Germinal center (tissue), 1 donor: ENCODE data around the gene EDRF1.
"Not testable (repeated sequence)": the region's sequence is repeated elsewhere in the genome, so short reads cannot be mapped to it uniquely, and the experiment has no call there.

Source experiments
- DNase-seq: peaks from one replicate; pipeline ENCODE4 v3.0.0; 2012; ENCODE audit warnings: mixed read lengths, low spot score

EDRF1 gene

DNA sequence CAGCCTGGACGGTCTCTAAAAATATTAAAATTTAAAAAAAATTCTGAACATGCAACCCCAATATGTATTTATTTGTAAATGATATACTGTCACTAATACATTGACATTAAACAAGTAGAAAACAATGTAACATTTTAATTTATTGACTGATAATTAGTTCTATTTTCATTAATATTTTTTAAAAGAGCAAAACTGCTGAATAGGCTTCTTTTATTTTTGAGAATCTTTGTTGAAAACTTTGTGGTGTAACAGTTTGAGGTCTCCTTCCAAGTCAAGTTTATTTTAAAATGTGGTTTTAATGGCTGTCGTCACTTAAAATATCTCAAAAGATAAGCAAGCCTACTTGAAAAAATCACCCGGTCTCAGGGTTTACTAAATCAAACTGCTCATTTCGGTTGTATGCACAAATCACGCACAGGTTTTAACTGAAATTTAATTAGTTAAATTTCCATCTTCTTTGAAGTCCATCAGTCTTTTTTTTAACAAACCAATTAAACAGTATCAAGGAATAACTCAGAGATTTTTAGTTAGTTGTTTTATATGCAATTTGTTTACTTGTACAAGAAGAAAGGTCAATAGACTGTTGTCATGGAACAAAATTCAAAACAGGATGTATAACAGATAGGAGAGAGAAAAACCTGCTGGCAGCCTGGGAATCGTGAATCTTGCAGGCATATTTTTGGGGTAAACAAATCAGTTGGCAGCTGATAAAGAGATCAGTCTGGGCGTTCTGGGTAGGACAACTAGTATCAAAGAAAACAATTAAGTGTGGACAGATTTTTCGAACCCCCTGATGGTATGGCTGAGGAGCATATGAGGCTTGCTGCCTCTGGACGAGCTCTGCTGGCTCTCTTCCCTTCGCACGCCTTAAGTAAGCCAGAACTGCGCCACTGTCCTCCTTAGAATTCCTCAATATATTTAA, 9.7 kb upstream of the EDRF1 start:
- no peak for DNase-seq

DNA sequence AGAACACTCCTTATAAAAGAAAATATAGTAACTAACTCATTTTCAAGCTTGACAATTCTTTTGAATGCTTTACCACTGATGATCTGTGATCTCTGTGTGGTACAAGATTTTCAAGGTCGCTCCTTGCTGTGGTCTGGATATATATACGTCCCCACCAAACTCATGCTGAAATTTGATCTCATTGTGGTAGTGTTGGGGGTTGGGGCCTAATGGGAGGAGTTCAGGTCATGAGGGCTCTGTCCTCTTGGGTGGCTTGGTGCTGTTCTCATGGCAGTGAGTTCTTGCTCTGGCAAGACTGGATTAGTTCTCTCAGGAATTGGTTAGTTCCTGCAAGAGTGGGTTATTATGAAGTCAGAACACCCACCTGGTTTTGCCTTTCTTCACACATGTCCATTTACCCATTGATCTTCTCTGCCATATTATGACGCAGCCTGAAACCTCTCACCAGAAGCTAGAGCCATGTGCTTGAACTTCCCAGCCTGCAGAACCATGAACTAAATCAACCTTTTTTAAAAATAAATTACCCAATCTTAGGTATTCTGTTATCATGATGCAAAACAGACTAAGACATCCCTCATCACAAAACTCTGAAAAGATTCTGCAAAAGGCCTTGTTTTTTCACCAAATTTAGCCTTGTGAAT, 8.3 kb upstream of the EDRF1 start:
- no peak for DNase-seq

DNA sequence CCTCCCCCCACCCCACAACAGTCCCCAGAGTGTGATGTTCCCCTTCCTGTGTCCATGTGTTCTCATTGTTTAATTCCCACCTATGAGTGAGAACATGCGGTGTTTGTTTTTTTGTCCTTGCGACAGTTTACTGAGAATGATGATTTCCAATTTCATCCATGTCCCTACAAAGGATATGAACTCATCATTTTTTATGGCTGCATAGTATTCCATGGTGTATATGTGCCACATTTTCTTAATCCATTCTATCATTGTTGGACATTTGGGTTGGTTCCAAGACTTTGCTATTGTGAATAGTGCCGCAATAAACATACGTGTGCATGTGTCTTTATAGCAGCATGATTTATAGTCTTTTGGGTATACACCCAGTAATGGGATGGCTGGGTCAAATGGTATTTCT, 4.8 kb upstream of the EDRF1 start:
- not testable (repeated sequence) for DNase-seq

GRCh38 chr10:125720002-125720382, 483 bp downstream of the EDRF1 start:
- peak; percentile 12 for DNase-seq

DNA sequence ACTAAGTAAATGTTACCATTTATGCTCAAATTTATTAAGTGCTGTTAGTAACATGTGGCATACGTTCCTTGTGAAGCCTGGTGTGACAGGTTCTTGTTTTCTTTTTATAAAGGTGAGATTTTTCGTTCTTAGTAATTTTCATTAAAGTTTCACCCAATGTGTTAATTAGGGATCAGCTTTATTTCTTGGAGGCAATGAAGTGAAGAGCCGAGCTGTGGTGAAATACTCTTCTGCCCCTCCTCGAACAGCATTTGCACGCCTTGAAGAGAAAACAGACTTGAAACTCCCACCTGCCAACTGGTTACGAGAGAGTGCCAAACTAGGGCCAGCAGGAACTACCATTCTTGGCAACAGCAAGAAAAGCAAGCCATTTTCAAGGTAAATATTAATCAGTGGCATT, 1.5 kb downstream of the EDRF1 start:
- peak; percentile 18 for DNase-seq

- DNase-seq: no peak
These were observed 3.3 kb downstream of the EDRF1 start for GRCh38 chr10:125722811-125723210.

GRCh38 chr10:125726914-125727313, 7.4 kb downstream of the EDRF1 start:
- DNase-seq: no peak

GRCh38 chr10:125727436-125727835, 7.9 kb downstream of the EDRF1 start:
- no peak for DNase-seq

GRCh38 chr10:125734148-125734547, 14.6 kb downstream of the EDRF1 start:
- no peak for DNase-seq

DNA sequence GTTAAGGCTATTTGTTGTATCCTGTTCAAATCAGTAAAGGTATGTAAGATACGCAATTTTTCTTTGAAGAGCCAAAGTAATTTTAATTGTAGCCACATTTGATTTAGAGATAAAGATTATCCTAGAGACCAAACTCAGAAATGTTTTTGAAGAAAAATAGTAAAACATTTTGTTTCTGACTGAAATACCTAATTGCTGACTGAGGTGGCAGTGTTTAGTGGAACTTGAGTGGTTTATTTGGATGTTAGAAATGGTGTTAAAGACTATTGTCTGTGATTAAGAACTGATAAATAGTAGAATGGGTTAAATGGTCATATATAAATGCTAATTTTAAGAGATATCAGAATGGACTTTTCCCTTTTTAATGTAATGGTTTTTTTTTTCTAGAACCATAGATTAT, 15.3 kb downstream of the EDRF1 start:
- no peak for DNase-seq

DNA sequence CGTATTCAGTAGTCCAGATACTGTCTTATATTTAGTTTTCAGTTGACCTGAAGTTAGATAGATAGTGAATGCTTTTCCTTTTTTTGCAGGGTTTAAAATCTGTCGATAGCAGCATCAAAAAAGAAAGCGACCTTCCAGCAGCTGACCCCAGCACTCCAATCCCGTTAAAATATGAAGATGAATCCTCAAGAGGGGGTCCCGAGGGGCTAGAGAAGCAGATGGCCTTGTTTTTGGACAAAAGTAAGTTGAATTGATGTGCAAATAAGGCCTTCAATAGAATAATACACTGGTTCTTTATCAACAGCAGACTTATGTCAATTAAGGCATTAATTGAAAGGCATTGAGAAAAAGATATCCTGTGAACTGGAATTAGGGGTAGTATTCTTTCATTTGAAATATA, 18.7 kb downstream of the EDRF1 start:
- no peak for DNase-seq

DNA sequence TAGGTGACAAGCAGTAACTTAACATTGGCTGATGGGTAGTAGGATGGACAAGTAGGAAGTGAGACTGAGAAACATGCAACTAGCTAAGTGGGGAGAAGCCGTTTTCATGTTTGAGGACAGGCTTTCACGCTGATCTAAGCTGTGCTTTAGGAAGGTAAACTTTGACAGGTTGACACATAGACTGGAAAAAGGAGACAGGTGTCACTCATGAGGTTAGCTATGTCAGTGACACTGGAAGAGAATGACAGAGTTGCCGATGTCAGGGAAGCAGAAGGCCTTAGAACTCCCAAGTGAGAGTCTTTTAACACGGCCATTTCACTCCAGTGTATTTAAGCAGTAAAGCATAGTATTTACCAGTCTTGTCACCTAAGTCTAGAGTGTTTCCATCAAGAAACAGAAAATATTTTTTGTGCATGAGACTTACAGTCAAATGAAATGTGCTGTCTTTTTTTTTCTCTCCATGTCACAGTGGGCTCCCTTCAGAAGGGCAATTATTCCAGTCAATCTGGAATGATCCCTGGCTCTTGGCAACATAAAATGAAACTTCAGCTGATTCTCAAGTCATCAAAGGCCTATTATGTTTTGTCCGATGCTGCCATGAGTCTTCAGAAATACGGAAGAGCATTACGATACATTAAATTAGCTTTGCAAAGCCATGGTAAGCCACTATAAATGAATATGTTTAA, 20.6 kb downstream of the EDRF1 start:
- no peak for DNase-seq

DNA sequence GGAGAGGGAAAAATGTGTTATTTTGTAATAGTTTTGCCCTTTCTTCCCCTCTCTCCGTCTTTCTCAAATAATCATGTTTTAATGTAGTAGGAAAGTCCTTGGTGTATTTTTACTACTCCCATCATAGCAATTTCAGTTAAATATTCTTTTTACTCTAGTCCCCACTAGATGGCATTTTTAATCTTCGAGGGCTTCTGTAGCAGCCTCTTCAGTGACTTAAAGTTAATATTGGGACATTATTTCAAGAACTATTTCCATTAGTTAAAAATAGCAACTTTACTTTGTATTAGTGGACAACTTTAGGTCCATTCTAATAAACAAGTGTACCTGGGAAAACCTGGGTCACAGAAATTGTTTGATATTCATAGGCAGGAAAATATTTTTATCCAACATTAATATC, 23.0 kb downstream of the EDRF1 start:
- no peak for DNase-seq

DNA sequence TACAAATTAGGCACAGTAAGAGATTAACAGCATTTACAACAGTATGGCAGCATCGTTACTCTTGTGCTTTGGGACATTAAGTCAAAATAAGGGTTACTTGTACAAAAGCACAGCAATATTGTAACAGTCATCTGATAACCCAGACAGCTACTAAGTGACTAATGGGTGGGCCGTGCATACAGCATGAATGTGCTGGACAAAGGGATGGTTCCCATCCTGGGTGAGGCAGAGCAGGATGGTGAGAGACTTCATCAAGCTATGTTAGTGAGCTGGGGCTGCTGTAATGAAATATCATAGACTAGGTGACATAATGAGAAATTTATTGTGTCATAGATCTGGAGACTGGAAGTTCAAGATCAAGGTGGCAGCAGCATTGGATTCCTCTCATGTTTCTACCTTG, 25.4 kb downstream of the EDRF1 start:
- DNase-seq: no peak

DNA sequence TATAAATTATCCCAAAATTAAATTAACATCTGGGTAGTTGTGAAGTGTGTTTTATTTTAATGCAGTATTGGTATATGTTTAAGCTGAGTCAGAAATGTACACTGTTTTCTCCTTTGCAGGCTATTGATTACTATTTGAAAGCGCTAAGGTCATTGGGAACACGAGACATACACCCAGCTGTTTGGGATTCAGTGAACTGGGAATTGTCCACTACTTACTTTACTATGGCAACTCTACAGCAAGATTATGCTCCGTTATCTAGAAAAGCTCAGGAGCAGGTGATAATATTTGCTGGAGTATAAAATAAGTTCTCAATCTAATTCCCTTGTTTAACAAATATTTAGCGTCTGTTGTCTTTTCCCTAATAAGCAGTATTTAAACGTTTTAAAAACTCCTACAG, 27.9 kb downstream of the EDRF1 start:
- DNase-seq: no peak

GRCh38 chr10:125756196-125756595, 36.7 kb downstream of the EDRF1 start:
- DNase-seq: no peak

GRCh38 chr10:125756853-125757487, 37.5 kb downstream of the EDRF1 start:
- DNase-seq: no peak

DNA sequence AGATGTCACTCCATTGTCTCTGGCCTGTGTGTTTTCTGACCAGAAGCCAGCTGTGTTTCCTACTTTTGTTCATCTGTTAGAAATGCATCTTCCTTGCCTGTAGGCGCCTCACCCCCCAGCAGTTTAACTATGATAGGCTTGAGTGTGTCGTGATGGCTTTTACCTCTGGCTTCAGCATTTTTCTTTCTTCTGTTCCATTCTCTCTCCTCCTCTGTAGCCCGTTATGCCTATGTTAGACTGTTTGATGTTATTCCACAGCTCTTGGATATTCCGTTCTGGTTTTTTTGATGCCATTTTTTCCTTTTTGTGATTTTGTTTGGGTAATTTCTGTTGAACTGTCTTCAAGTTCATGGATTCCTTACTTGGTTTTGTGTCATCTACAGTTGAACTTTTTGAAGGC, 38.2 kb downstream of the EDRF1 start:
- no peak for DNase-seq

GRCh38 chr10:125761961-125762360, 42.5 kb downstream of the EDRF1 start:
- no peak for DNase-seq

DNA sequence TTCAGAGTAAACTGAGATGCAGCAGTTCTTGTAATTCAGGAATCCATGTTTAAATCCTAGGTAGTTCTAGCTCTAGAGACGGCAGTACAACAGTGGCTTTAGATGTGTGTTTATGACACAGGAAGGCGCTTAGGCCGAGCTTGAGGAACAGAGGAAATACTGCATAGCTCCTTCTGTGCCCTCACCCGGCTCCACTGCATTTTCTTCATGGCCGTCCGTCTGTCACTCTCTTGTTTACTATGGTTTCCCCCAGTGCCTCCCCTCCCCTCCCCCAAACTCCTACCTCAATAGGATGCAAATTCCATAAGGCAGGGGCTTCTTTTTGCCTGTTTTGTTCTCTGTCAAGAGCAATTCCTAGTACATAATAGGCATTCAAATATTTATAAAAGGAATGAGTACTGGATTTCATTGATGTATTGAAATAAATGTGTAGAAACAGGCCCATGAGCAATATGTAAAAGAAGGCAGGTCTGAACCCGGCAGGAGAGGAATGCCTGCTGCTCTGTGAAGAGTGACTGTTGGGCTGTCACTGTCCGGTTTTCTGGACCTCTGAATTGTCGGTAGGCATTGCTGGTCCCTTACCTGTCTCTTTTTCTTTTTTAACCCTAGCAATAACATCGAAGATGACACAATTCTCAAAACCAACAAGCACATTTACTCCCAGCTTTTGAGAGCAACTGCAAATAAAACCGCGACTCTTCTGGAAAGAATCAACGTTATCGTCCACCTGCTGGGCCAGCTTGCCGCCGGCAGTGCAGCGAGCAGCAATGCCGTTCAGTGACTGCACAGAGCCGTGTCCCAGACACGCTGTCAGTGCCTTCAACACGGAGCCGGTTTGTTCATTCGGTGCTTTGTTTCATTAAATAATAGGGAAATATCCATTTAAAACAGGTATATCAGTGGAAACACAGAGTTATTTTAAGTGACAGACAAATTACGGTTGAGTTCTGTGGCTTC, 43.5 kb downstream of the EDRF1 start:
- DNase-seq: no peak

DNA sequence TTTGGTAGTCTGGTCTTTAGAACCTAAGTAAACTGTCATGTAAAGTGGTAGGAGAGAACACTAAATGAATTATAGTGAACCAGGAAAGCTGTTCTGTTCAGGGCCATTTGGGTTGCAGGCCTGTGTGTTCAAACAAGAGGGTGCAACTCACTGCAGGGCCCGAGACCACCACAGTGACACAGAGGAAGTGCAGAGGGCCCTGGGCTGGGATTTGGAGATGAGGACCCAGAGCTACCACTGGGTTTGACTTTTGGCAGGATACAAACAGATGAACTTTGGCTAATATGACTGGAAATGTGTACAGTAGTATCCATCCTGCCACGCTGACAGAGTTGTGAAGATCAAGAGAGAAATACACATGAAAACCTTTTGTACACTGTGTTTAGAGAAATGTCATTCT, 46.3 kb downstream of the EDRF1 start:
- DNase-seq: no peak
